SK-N-SH (cell line): ENCODE measurements around the gene TP73. TPM values are rescaled to one million over a fixed set of nuclear protein-coding genes. Genes with fewer than 3 reads are reported as not detected.

Source experiments
- CTCF ChIA-PET: fragments of 300-600, 350-600 bp; formaldehyde crosslinking; extraction: SDS; loops from one replicate; lab custom pipeline; 2021; lab: Yijun Ruan, JAX
- POLR2A ChIA-PET: fragments of 350-600 bp; sonication (Branson Sonifier 250); formaldehyde crosslinking; extraction: SDS; loops from one replicate; lab custom pipeline; 2020; ENCODE audit warnings: antibody characterized with exemption, inconsistent platforms; lab: Yijun Ruan, JAX
- DNase-seq: peaks from one replicate; pipeline ENCODE4 v3.0.0; 2012
- H2AFZ ChIP-seq: fragments of 200-600 bp; sonication (generic); 2 replicates; pipeline ENCODE4 v1.8.1; 2016; ENCODE audit warnings: antibody characterized with exemption, mild to moderate bottlenecking, low read depth
- H3F3A ChIP-seq: fragments of 200-600 bp; sonication (generic); replicated peaks from 2 replicates; pipeline ENCODE3; 2016; ENCODE audit warnings: antibody characterized with exemption, mild to moderate bottlenecking; ENCODE audit not compliant: insufficient read depth
- H3K27ac ChIP-seq, 2 experiments: fragments of 200-500 bp in 1 of 2; fragments of 200-600 bp in 1 of 2; sonication (Bioruptor generic) in 1 of 2; sonication (generic), shearing (Covaris generic) in 1 of 2; 2 replicates each; pipeline versions ENCODE4 v1.5.1 to v1.6.1; 2014 to 2016; ENCODE audit warnings: low read depth in 2 of 2, inconsistent platforms in 1 of 2, low read length in 1 of 2, mild to moderate bottlenecking in 1 of 2, mixed read lengths in 1 of 2
- H3K27me3 ChIP-seq: fragments of 200-600 bp; sonication (generic), shearing (Covaris generic); 2 replicates; pipeline ENCODE4 v1.6.1; 2016; ENCODE audit warnings: mixed run types; ENCODE audit not compliant: insufficient read depth
- H3K36me3 ChIP-seq, 2 experiments: fragments of 200-500 bp in 1 of 2; fragments of 200-600 bp in 1 of 2; sonication (Bioruptor generic) in 1 of 2; sonication (generic) in 1 of 2; replicated peaks in 1 of 2; 2 replicates each; pipeline versions ENCODE3 to v1.5.1; 2014 to 2016; ENCODE audit warnings: low read length in 1 of 2, mild to moderate bottlenecking in 1 of 2; ENCODE audit not compliant: insufficient read depth in 2 of 2, control insufficient read depth in 1 of 2
- H3K4me1 ChIP-seq, 2 experiments: fragments of 200-500 bp in 1 of 2; fragments of 200-600 bp in 1 of 2; sonication (Bioruptor generic) in 1 of 2; sonication (generic), shearing (Covaris generic) in 1 of 2; 2 replicates each; pipeline versions ENCODE4 v1.5.1 to v1.6.1; 2014 to 2016; ENCODE audit warnings: low read depth in 1 of 2, low read length in 1 of 2, mixed run types in 1 of 2; ENCODE audit not compliant: insufficient read depth in 2 of 2, control insufficient read depth in 1 of 2
- H3K4me2 ChIP-seq: fragments of 200-600 bp; sonication (generic), shearing (Covaris generic); 2 replicates; pipeline ENCODE4 v1.6.1; 2017; ENCODE audit warnings: mixed run types
- H3K4me3 ChIP-seq, 2 experiments: fragments of 200-500 bp in 1 of 2; fragments of 200-600 bp in 1 of 2; sonication (Bioruptor generic) in 1 of 2; sonication (generic), shearing (Covaris generic) in 1 of 2; 2 replicates each; pipeline versions ENCODE4 v1.5.1 to v1.8.1; 2014 to 2016; ENCODE audit warnings: low read depth in 2 of 2, inconsistent platforms in 1 of 2, low read length in 1 of 2, mild to moderate bottlenecking in 1 of 2, mixed read lengths in 1 of 2, moderate library complexity in 1 of 2
- H3K79me2 ChIP-seq: fragments of 200-600 bp; sonication (generic); 2 replicates; pipeline ENCODE4 v1.8.1; 2017; ENCODE audit warnings: mild to moderate bottlenecking; ENCODE audit not compliant: insufficient read depth
- H3K9ac ChIP-seq: fragments of 200-600 bp; sonication (generic); 2 replicates; pipeline ENCODE4 v1.6.1; 2017; ENCODE audit warnings: mixed run types
- H3K9me2 ChIP-seq: fragments of 200-600 bp; sonication (generic); 2 replicates; pipeline ENCODE4 v1.6.1; 2017; ENCODE audit warnings: mixed run types
- H3K9me3 ChIP-seq: fragments of 200-600 bp; sonication (generic); 2 replicates; pipeline ENCODE4 v1.6.1; 2017; ENCODE audit warnings: mixed run types, mild to moderate bottlenecking, moderate library complexity
- H4K20me1 ChIP-seq: fragments of 200-600 bp; sonication (generic); 2 replicates; pipeline ENCODE4 v1.6.1; 2017; ENCODE audit warnings: mild to moderate bottlenecking, mixed run types; ENCODE audit not compliant: insufficient read depth
- CHD2 ChIP-seq: fragments of 150-350 bp; IDR thresholded peaks from 2 replicates; pipeline ENCODE4 v1.6.1; 2018; ENCODE audit warnings: low read length; ENCODE audit not compliant: partially characterized antibody
- ELF1 ChIP-seq: IDR thresholded peaks from 2 replicates; pipeline ENCODE4 v1.4.0; 2012
- EZH2phosphoT487 ChIP-seq: fragments of 200-600 bp; sonication (generic); IDR thresholded peaks from 2 replicates; pipeline ENCODE4 v1.6.1; 2017; ENCODE audit warnings: low read depth, mixed run types, mild to moderate bottlenecking, antibody characterized with exemption, moderate library complexity, borderline replicate concordance
- FOSL2 ChIP-seq: IDR thresholded peaks from 2 replicates; pipeline ENCODE4 v1.4.0; 2012; ENCODE audit warnings: low read depth, mild to moderate bottlenecking, moderate library complexity, borderline replicate concordance
- FOXJ3 ChIP-seq: sonication (generic); formaldehyde crosslinking; IDR thresholded peaks from 2 replicates; pipeline ENCODE4 v1.5.1; 2020; ENCODE audit warnings: mild to moderate bottlenecking, missing genetic modification reagents
- GABPA ChIP-seq: IDR thresholded peaks from 2 replicates; pipeline ENCODE4 v1.4.0; 2012; ENCODE audit warnings: low read depth, mild to moderate bottlenecking
- JUND ChIP-seq: IDR thresholded peaks from 2 replicates; pipeline ENCODE4 v1.4.0; 2012
- MEF2A ChIP-seq: IDR thresholded peaks from 2 replicates; pipeline ENCODE4 v1.4.0; 2012; ENCODE audit warnings: low read depth, borderline replicate concordance
- MXI1 ChIP-seq: IDR thresholded peaks from 2 replicates; pipeline ENCODE4 v1.6.1; 2012; ENCODE audit warnings: mild to moderate bottlenecking, low read depth, low read length, improper control_type of control experiment
- NRF1 ChIP-seq: IDR thresholded peaks from 2 replicates; pipeline ENCODE4 v1.6.1; 2012; ENCODE audit warnings: low read depth, mild to moderate bottlenecking, low read length
- RAD21 ChIP-seq: IDR thresholded peaks from 2 replicates; pipeline ENCODE4 v1.6.1; 2012; ENCODE audit warnings: mild to moderate bottlenecking, low read length
- RXRA ChIP-seq: IDR thresholded peaks from 2 replicates; pipeline ENCODE4 v1.4.0; 2012; ENCODE audit warnings: low read depth, mild to moderate bottlenecking, borderline replicate concordance
- SIN3A ChIP-seq: IDR thresholded peaks from 2 replicates; pipeline ENCODE4 v1.6.1; 2012; ENCODE audit warnings: low read depth, mild to moderate bottlenecking, low read length, moderate library complexity, borderline replicate concordance
- SMC3 ChIP-seq: IDR thresholded peaks from 2 replicates; pipeline ENCODE4 v1.6.1; 2012; ENCODE audit warnings: low read depth, low read length, improper control_type of control experiment
- YY1 ChIP-seq: IDR thresholded peaks from 2 replicates; pipeline ENCODE4 v1.4.0; 2012; ENCODE audit warnings: low read depth, mild to moderate bottlenecking
- WGBS: methylation state at CpG from one replicate; pipeline ENCODE4 v1.1.6; 2017; ENCODE audit warnings: low lambda C conversion rate; 5-methylcytosine and 5-hydroxymethylcytosine counted together
- polyA plus RNA-seq, 3 experiments: library from polyadenylated mRNA; depleted of rRNA; stranded (reverse); fragments of >200 nt; gene quantifications; 2 replicates each; pipeline ENCODE4 v1.2.3, GENCODE V29; 2012
- TF ChIP-seq, protein P1 (sequence below): fragments of 150-350 bp; IDR thresholded peaks from 2 replicates; pipeline ENCODE4 v1.6.1; 2017; ENCODE audit warnings: antibody characterized with exemption, low read length, low read depth, borderline replicate concordance
- TF ChIP-seq, protein P2 (sequence below): IDR thresholded peaks from 2 replicates; pipeline ENCODE4 v1.4.0; 2012; ENCODE audit warnings: low read depth, borderline replicate concordance
- TF ChIP-seq, protein P3 (sequence below): IDR thresholded peaks from 2 replicates; pipeline ENCODE4 v1.4.0; 2012; ENCODE audit warnings: low read depth
- TF ChIP-seq, protein P4 (sequence below): fragments of 150-350 bp; IDR thresholded peaks from 2 replicates; pipeline ENCODE4 v1.6.1; 2016; ENCODE audit warnings: mild to moderate bottlenecking, low read depth, low read length
- TF ChIP-seq, protein P5 (sequence below): fragments of 200-600 bp; sonication (generic); IDR thresholded peaks from 2 replicates; pipeline ENCODE4 v1.6.1; 2017; ENCODE audit warnings: antibody characterized with exemption, mild to moderate bottlenecking, moderate library complexity

The TP73 gene
- polyA plus RNA-seq, 1 of the 3 experiments (the other 2 are of a cell fraction), result 0.64 TPM

DNA sequence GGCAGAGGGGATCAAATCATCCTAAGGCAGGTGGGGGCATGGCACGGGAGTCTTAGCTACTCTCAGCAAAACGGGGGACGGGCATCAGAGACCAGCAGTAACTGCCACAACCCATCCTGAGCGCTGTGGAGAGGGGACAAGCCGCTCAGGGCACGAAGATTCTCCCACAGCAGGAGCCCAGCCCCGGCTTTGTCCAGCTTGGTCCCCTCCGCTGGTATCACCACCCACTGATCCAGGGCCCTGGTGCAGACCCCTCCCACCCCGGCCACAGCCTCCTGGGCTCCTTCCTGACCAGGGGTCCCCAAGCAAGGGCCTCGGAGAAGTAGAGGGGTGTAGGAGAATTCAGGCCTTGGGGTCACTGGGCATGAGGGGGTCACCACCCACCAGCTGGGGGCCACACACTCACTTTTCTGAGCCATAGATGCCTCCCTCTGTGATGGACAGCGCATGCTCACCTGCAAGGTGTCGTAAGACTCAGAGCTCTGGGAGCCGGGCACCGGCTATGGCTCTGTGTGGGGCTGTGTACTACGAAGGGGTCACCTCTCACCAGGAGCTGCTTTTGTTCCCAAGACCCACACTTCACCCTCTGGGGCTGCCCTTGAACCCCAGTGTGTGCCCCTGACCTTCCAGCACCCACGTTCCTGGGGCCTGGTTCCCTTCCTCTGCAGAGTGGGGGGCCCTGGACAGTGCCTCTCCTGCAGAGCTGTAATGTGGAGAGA is 117.9 kb downstream of the TP73 start:
- Histone ChIP-seq H3K4me3 (no peak overlapping the region), H3K4me1 (peaks cover 0 to 30% of the 10 kb centered on the region in 2 experiments; a peak in 1 of 4 replicates), H3F3A (peaks cover 5% of the 10 kb centered on the region), H3K9me2 (no peaks in the 10 kb centered on the region), H3K36me3 (no peaks in the 10 kb centered on the region), H3K9me3 (no peaks in the 10 kb centered on the region), H3K4me2 (no peak overlapping the region), H3K27ac (no peak overlapping the region), H3K9ac (no peak overlapping the region), H4K20me1 (no peaks in the 10 kb centered on the region), H2AFZ (no peak overlapping the region), H3K27me3 (no peaks in the 10 kb centered on the region), H3K79me2 (no peaks in the 10 kb centered on the region)
- DNase-seq, result no peak
- ChIA-PET POLR2A (interaction anchor here (0.6 kb wide), 1 partner anchor 11 kb away, joined by 3 read pairs; no protein-coding TSS in a partner anchor), CTCF (interaction anchor here (1.7 kb wide), 1 partner anchor 46 kb away, joined by 8 read pairs; no protein-coding TSS in a partner anchor)
- WGBS, result 89% methylated on average over 7 of the region's 16 CpGs
- TF ChIP-seq, protein P1, sequence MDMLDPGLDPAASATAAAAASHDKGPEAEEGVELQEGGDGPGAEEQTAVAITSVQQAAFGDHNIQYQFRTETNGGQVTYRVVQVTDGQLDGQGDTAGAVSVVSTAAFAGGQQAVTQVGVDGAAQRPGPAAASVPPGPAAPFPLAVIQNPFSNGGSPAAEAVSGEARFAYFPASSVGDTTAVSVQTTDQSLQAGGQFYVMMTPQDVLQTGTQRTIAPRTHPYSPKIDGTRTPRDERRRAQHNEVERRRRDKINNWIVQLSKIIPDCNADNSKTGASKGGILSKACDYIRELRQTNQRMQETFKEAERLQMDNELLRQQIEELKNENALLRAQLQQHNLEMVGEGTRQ, result no peak
- no peak for TF ChIP-seq MXI1
- no peak for TF ChIP-seq FOSL2
- no peak for TF ChIP-seq RAD21
- TF ChIP-seq JUND, result no peak
- TF ChIP-seq, protein P2, sequence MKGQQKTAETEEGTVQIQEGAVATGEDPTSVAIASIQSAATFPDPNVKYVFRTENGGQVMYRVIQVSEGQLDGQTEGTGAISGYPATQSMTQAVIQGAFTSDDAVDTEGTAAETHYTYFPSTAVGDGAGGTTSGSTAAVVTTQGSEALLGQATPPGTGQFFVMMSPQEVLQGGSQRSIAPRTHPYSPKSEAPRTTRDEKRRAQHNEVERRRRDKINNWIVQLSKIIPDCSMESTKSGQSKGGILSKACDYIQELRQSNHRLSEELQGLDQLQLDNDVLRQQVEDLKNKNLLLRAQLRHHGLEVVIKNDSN, result no peak
- no peak for TF ChIP-seq ELF1
- no peak for TF ChIP-seq RXRA

DNA sequence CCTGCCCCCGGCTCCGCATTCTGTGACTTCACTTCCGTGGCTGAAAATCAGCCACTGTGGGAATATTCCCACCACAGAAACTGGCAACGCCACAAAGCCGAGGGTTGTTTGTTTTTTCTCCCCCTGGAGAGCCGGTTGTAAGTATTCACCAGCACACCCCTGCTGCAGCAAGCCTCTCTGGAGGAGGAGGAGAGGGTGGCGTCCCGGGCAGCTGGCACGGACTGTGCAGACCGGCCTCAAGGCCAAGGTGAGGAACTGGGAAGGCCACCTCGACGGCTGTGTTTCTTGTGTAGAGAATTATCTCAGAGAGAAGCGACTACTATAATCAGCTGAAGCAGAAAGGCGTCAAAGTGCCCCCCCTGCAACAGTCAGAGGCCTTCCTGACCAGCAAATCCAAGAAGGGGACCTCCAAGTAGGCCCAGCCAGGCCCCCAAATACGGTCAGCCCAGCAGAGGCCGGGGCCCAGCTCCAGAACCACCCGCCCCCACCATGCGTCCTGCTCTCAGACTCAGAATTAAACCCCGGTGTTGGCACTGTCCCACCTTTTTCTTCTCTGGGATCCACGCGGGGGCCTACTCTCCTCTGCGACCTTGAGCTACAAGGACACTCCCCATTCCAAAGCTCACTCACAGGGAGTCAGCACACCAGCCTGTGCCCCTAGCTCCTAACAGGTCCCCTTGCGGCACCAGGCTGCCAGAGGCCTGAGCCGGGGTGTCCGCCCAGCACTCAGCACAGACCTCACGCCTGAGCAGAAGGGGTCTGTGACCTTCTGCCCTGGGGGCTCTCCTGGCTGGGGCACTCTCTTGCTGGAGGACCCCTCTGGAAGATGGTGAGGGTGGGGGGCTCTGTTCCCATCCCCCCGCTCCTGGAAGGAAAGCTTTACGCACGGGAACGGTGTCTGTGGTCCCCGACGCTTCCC is 119.1 kb downstream of the TP73 start:
- CTCF ChIA-PET, result interaction anchor here (0.8 kb wide), 1 partner anchor 47 kb away, joined by 4 read pairs; no protein-coding TSS in a partner anchor
- Histone ChIP-seq H3K4me1 (peaks cover 0 to 42% of the 10 kb centered on the region in 2 experiments; a peak in 1 of 4 replicates), H3K9ac (peak overlapping the region; percentile 54; the same call in 1 of the 2 replicates), H3K79me2 (no peaks in the 10 kb centered on the region), H2AFZ (no peak overlapping the region), H3K9me2 (no peaks in the 10 kb centered on the region), H3K27me3 (no peaks in the 10 kb centered on the region), H3K4me2 (peak overlapping the region; percentile 81), H3K9me3 (no peaks in the 10 kb centered on the region), H3F3A (peaks cover 5% of the 10 kb centered on the region), H3K4me3 (peak overlapping the region; percentile 57 to 68; a peak in 3 of 4 replicates), H3K27ac (peak overlapping the region in 1 of 2 experiments; percentile 78; a peak in 1 of 4 replicates), H3K36me3 (no peaks in the 10 kb centered on the region)
- WGBS, result 72% methylated on average over 26 of the region's 32 CpGs
- POLR2A ChIA-PET, result no interaction called here
- DNase-seq, result peak; percentile 65
- TF ChIP-seq RAD21 (no peak), FOXJ3 (no peak), EZH2phosphoT487 (no peak), MEF2A (no peak), SMC3 (no peak), NRF1 (no peak), YY1 (no peak), CHD2 (no peak), MXI1 (no peak), GABPA (no peak), SIN3A (no peak), ELF1 (no peak)
- TF ChIP-seq, protein P3, sequence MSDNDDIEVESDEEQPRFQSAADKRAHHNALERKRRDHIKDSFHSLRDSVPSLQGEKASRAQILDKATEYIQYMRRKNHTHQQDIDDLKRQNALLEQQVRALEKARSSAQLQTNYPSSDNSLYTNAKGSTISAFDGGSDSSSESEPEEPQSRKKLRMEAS, result no peak
- TF ChIP-seq, protein P4, sequence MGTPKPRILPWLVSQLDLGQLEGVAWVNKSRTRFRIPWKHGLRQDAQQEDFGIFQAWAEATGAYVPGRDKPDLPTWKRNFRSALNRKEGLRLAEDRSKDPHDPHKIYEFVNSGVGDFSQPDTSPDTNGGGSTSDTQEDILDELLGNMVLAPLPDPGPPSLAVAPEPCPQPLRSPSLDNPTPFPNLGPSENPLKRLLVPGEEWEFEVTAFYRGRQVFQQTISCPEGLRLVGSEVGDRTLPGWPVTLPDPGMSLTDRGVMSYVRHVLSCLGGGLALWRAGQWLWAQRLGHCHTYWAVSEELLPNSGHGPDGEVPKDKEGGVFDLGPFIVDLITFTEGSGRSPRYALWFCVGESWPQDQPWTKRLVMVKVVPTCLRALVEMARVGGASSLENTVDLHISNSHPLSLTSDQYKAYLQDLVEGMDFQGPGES, result no peak
- TF ChIP-seq, protein P5, sequence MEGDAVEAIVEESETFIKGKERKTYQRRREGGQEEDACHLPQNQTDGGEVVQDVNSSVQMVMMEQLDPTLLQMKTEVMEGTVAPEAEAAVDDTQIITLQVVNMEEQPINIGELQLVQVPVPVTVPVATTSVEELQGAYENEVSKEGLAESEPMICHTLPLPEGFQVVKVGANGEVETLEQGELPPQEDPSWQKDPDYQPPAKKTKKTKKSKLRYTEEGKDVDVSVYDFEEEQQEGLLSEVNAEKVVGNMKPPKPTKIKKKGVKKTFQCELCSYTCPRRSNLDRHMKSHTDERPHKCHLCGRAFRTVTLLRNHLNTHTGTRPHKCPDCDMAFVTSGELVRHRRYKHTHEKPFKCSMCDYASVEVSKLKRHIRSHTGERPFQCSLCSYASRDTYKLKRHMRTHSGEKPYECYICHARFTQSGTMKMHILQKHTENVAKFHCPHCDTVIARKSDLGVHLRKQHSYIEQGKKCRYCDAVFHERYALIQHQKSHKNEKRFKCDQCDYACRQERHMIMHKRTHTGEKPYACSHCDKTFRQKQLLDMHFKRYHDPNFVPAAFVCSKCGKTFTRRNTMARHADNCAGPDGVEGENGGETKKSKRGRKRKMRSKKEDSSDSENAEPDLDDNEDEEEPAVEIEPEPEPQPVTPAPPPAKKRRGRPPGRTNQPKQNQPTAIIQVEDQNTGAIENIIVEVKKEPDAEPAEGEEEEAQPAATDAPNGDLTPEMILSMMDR, result no peak
- TF ChIP-seq, all 33 proteins: peak for 0
- H4K20me1 ChIP-seq, result no peaks in the 10 kb centered on the region
